OCI-LY7 (cell line): ENCODE measurements around the gene CTNNA3. TPM values are rescaled to one million over a fixed set of nuclear protein-coding genes. Genes with fewer than 3 reads are reported as not detected.

ENCODE experiments used
- BruUV-seq: library from RNA; stranded (reverse); fragments of 400-500 nt; replicated peaks from 2 replicates; lab custom pipeline; 2021; lab: Mats Ljungman, UMichigan
- CTCF ChIA-PET: fragments of 300-600 bp; sonication (Branson Sonifier 250); formaldehyde crosslinking; loops from one replicate; lab custom pipeline; 2022; ENCODE audit warnings: antibody characterized with exemption; ENCODE audit not compliant: unreplicated experiment; lab: Charles Lee
- POLR2A ChIA-PET: fragments of 300-600 bp; sonication (Branson Sonifier 250); formaldehyde crosslinking; loops from one replicate; lab custom pipeline; 2022; ENCODE audit warnings: antibody characterized with exemption; lab: Charles Lee
- DNase-seq: peaks from one replicate; pipeline ENCODE4 v3.0.0-alpha.2; 2015; ENCODE audit warnings: low spot score
- H2AFZ ChIP-seq: fragments of 200-600 bp; sonication (generic), shearing (Covaris generic); 2 replicates; pipeline ENCODE4 v1.6.1; 2014; ENCODE audit warnings: mild to moderate bottlenecking, antibody characterized with exemption, low read length, moderate library complexity
- H3K27ac ChIP-seq: fragments of 200-600 bp; sonication (generic); 2 replicates; pipeline ENCODE4 v1.5.1; 2014; ENCODE audit warnings: mixed run types, low read depth, mild to moderate bottlenecking, moderate library complexity, low read length, inconsistent platforms; ENCODE audit not compliant: poor library complexity, severe bottlenecking
- H3K36me3 ChIP-seq: fragments of 200-600 bp; sonication (generic); 2 replicates; pipeline ENCODE4 v1.6.1; 2014; ENCODE audit warnings: mild to moderate bottlenecking, antibody characterized with exemption, low read length, moderate library complexity, mixed read lengths; ENCODE audit not compliant: insufficient read depth
- H3K4me1 ChIP-seq: fragments of 200-600 bp; sonication (generic); 2 replicates; pipeline ENCODE4 v1.5.1; 2014; ENCODE audit warnings: mild to moderate bottlenecking, low read length; ENCODE audit not compliant: insufficient read depth, poor library complexity, severe bottlenecking
- H3K4me2 ChIP-seq: fragments of 200-600 bp; sonication (generic); 2 replicates; pipeline ENCODE4 v1.6.1; 2014; ENCODE audit warnings: mild to moderate bottlenecking, low read length
- H3K4me3 ChIP-seq: fragments of 200-600 bp; sonication (generic); 2 replicates; pipeline ENCODE4 v1.5.1; 2014; ENCODE audit warnings: mild to moderate bottlenecking, low read depth, low read length; ENCODE audit not compliant: poor library complexity, severe bottlenecking
- H3K79me2 ChIP-seq: fragments of 200-600 bp; sonication (generic); 2 replicates; pipeline ENCODE4 v1.6.1; 2016; ENCODE audit warnings: low read depth, mild to moderate bottlenecking, low read length, moderate library complexity, mixed read lengths; ENCODE audit not compliant: insufficient read depth
- H3K9me2 ChIP-seq: fragments of 200-600 bp; sonication (generic); 2 replicates; pipeline ENCODE4 v1.6.1; 2016; ENCODE audit warnings: mild to moderate bottlenecking, low read length, mixed read lengths; ENCODE audit not compliant: insufficient read depth
- H3K9me3 ChIP-seq: fragments of 200-600 bp; sonication (generic); 2 replicates; pipeline ENCODE4 v1.6.1; 2014; ENCODE audit warnings: mild to moderate bottlenecking, mixed run types, low read length, mixed read lengths
- H4K20me1 ChIP-seq: fragments of 200-600 bp; sonication (generic); 2 replicates; pipeline ENCODE4 v1.6.1; 2014; ENCODE audit warnings: mild to moderate bottlenecking, antibody characterized with exemption, low read length, moderate library complexity, mixed read lengths; ENCODE audit not compliant: insufficient read depth
- EZH2phosphoT487 ChIP-seq: fragments of 200-600 bp; sonication (generic); IDR thresholded peaks from 2 replicates; pipeline ENCODE4 v1.6.1; 2018; ENCODE audit warnings: low read depth, borderline replicate concordance, mild to moderate bottlenecking, mixed run types, antibody characterized with exemption, low read length, moderate library complexity, mixed read lengths
- intact Hi-C: fragments of 100-400 bp; cut with micrococcal nuclease; formaldehyde crosslinking; loops from one replicate; pipeline ENCODE4 v1.10.0; 2022; ENCODE audit not compliant: unreplicated experiment
- total RNA-seq, 2 experiments: library from RNA; depleted of rRNA in 1 of 2; stranded (reverse); fragments of >200 nt in 1 of 2; shearing (Covaris generic) in 1 of 2; gene quantifications; 2 replicates each; pipeline ENCODE4 v1.2.3, GENCODE V29; 2014 to 2022
- TF ChIP-seq, protein P1 (sequence below): fragments of 200-600 bp; sonication (generic); conservative IDR thresholded peaks from 2 replicates; pipeline ENCODE4 v1.5.1; 2014; ENCODE audit warnings: mild to moderate bottlenecking, antibody characterized with exemption, low read length, moderate library complexity, mixed read lengths

CTNNA3 gene
- total RNA-seq, 2 experiments from 2014 or later = not detected

DNA sequence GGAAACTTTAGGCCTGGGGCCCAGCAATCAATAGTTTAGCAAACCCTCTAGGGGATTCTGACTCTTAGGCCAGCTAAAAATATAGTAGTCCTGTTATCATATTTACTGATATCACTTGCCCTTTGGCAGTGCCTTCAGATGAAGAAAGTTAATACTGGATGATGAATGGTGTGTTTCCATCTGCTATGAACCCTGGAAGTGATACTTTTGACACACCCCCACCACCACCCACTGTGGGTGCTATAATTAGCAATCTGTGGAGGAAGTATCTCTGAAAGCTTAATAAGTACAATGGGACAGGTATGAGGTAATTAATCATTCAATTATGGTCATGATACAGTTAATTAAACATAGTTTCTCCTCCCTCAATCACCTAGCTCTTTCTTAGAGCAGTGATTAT, 860.6 kb downstream of the CTNNA3 start:
- DNase-seq = no peak
- Histone ChIP-seq H3K79me2 (no peaks in the 10 kb centered on the region), H2AFZ (no peak overlapping the region), H3K9me2 (no peaks in the 10 kb centered on the region), H3K36me3 (no peaks in the 10 kb centered on the region), H3K4me1 (no peaks in the 10 kb centered on the region), H3K4me2 (no peak overlapping the region), H3K27ac (no peak overlapping the region), H3K9me3 (no peaks in the 10 kb centered on the region), H3K4me3 (no peak overlapping the region), H4K20me1 (no peaks in the 10 kb centered on the region)
- no TSS peak for BruUV-seq
- TF ChIP-seq EZH2phosphoT487 = no peak
- TF ChIP-seq, protein P1, sequence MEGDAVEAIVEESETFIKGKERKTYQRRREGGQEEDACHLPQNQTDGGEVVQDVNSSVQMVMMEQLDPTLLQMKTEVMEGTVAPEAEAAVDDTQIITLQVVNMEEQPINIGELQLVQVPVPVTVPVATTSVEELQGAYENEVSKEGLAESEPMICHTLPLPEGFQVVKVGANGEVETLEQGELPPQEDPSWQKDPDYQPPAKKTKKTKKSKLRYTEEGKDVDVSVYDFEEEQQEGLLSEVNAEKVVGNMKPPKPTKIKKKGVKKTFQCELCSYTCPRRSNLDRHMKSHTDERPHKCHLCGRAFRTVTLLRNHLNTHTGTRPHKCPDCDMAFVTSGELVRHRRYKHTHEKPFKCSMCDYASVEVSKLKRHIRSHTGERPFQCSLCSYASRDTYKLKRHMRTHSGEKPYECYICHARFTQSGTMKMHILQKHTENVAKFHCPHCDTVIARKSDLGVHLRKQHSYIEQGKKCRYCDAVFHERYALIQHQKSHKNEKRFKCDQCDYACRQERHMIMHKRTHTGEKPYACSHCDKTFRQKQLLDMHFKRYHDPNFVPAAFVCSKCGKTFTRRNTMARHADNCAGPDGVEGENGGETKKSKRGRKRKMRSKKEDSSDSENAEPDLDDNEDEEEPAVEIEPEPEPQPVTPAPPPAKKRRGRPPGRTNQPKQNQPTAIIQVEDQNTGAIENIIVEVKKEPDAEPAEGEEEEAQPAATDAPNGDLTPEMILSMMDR = no peak
- ChIA-PET POLR2A (interaction anchor here (1.1 kb wide), 1 partner anchor 13 kb away, joined by 3 read pairs; no protein-coding TSS in a partner anchor), CTCF (no interaction called here)
- intact Hi-C loops = no loop called here

DNA sequence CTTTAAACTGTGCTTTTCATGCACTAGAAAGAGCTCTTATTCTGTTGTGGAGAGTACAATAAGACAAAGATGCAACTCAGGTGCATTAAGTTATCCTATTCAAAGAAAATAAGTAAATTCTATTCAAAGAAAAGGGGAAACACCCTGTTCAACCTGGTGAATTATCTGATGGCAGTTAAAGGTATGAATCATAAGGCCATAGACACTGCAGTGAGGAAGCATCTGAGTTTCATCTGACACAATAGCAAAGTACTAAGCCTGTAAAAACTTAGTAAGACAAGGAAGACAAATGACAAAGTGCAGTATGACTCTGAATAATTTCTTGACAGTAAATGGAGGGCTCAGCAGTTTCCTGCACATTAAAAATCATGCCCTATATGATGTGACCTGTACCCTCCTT, 861.2 kb downstream of the CTNNA3 start:
- intact Hi-C loops = no loop called here
- Histone ChIP-seq H3K9me2 (no peaks in the 10 kb centered on the region), H3K27ac (no peak overlapping the region), H3K9me3 (no peaks in the 10 kb centered on the region), H3K4me1 (no peaks in the 10 kb centered on the region), H2AFZ (no peak overlapping the region), H3K4me2 (no peak overlapping the region), H3K4me3 (no peak overlapping the region), H4K20me1 (no peaks in the 10 kb centered on the region), H3K36me3 (no peaks in the 10 kb centered on the region), H3K79me2 (no peaks in the 10 kb centered on the region)
- TF ChIP-seq, protein P1 = no peak
- no peak for TF ChIP-seq EZH2phosphoT487
- DNase-seq = no peak
- CTCF ChIA-PET = no interaction called here
- POLR2A ChIA-PET = no interaction called here
- BruUV-seq = no TSS peak

DNA sequence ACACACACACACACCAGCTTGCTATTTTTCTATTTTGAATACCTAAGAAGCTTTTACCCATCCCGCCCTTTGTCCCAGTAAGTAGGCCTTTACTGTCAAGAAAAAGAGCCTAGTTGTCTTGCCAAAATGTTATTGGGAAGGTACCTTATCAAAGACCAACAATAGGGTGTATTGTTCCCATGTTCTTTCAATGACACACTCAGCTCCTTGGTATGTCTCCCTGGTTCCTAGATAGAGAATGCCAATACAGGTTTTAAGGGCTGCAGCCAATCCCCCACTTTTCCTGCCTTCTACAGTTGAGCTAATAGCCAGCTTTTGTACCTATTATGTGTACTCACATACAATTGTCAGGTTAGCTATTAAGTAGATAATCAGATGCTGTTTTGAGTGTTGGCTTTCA, 862.1 kb downstream of the CTNNA3 start:
- Histone ChIP-seq H3K27ac (no peak overlapping the region), H2AFZ (no peak overlapping the region), H3K79me2 (no peaks in the 10 kb centered on the region), H3K36me3 (no peaks in the 10 kb centered on the region), H3K4me1 (no peaks in the 10 kb centered on the region), H3K9me2 (no peaks in the 10 kb centered on the region), H3K9me3 (no peaks in the 10 kb centered on the region), H4K20me1 (no peaks in the 10 kb centered on the region), H3K4me2 (no peak overlapping the region), H3K4me3 (no peak overlapping the region)
- ChIA-PET POLR2A (no interaction called here), CTCF (no interaction called here)
- intact Hi-C loops = no loop called here
- TF ChIP-seq, protein P1 = no peak
- TF ChIP-seq EZH2phosphoT487 = no peak
- no TSS peak for BruUV-seq
- no peak for DNase-seq
